ENCODE data around the gene ZNF821.
"Not testable (repeated sequence)": the region's sequence is repeated elsewhere in the genome, so short reads cannot be mapped to it uniquely, and the experiment has no call there.

ZNF821 gene

GRCh38 chr16:71883849-71884638 lies at the start of gene ZNF821:
Gene ZNF821, minus strand, starts transcription at chr16:71884182. Its CDS starts 4,236 bp downstream, at chr16:71879946.
- DNase-seq (ENCODE audit: low read depth in 4 of 4, low spot score in 1 of 4) = peak; percentile 47 to 73 (median 58)

DNA sequence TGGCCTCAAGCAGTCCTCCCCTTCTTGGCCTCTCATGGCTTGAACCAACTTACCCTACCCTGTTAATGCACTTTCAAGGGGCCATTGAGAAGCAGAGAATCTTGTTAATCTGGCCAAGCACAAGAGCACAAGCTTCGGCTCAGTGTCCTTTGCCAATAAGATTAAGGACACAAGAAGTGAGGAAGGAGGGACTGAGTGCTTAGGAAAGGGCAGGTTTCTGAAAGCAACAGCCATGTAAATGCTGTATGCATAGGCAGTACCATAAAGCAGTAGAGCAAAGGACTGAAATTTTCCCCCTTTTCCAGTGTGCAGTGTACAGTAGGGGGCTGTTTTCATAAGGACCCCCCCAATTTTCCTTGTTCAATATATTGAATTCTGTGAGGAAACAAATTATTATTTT lies 49.0 kb upstream of the ZNF821 start:
- no peak for DNase-seq (ENCODE audit: low read depth in 4 of 4, low spot score in 1 of 4)

GRCh38 chr16:71931599-71931998 lies 47.6 kb upstream of the ZNF821 start:
- no peak for DNase-seq (ENCODE audit: low read depth in 4 of 4, low spot score in 1 of 4)

DNA sequence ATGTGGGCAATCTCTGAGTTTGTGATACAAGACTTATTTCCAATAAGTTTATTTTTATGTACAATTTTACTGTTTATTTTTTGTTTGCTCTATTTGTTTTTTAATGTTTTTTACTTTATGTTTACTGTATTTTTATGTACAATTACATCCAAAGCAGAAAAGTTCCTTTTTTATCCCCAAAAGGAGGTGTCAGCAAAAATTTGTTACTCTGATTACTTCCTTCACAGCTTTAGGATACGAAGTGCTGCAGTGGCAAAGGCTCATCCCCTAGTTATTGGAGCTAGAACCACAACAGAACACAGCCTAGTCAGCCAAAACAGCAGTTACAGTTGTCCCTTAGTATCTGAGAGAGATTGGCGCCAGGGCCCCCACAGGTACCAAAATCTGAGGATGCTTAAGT lies 47.0 kb upstream of the ZNF821 start:
- DNase-seq (ENCODE audit: low read depth in 4 of 4, low spot score in 1 of 4) = no peak

DNA sequence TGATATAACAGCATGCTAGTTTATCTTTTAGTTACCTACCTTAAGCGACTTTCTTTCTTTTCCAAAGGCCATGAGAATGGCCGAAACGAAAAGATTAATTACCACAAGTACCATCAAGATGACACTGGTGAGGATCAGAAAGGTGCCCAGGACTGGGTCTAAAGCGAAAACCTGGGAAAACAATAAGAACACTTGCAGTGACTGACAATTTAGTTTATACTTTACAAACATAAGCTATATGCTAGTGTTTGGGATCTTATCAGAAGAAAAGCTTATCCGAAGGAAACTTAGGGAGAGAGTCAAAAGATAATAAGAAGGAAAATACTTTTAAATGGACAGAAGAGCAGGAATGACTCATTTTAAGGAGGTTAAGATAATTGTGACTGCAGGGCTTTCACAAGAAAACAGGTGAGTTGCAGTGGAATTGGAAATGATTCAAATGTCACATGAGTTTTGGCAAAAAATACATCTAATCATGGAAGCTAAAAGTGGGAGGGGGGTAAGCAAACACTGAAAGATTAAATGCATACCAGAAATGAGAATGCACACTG lies 46.1 kb upstream of the ZNF821 start:
- no peak for DNase-seq (ENCODE audit: low read depth in 4 of 4, low spot score in 1 of 4)

GRCh38 chr16:71929048-71929447 lies 45.1 kb upstream of the ZNF821 start:
- DNase-seq (ENCODE audit: low read depth in 4 of 4, low spot score in 1 of 4) = no peak

DNA sequence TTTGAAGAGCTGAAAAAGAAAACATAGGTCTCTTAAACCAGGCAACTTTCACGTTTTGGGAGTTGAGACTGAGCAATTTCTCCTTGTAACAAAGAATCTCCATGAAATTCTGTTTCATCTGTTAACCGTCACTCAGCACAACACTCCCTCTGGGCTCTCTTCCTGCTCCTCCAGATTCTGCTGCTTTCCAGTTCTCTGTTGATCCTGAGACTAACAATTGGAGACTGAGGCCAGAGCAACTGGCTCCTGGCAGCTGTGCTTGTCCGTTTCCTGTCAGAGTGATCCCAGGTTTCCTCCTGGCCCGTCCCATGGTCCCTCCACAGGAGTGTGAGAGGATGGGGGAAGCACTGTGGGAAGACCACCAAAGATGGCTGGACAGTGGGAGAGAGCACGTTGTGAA lies 43.8 kb upstream of the ZNF821 start:
- no peak for DNase-seq (ENCODE audit: low read depth in 4 of 4, low spot score in 1 of 4)

- DNase-seq (ENCODE audit: low read depth in 4 of 4, low spot score in 1 of 4) = no peak
Observed at GRCh38 chr16:71927383-71927782, 43.4 kb upstream of the ZNF821 start.

GRCh38 chr16:71924710-71925109 lies 40.7 kb upstream of the ZNF821 start:
- DNase-seq (ENCODE audit: low read depth in 4 of 4, low spot score in 1 of 4) = no peak

- no peak for DNase-seq (ENCODE audit: low read depth in 4 of 4, low spot score in 1 of 4)
Observed at GRCh38 chr16:71923941-71924690, 40.1 kb upstream of the ZNF821 start.

- DNase-seq (ENCODE audit: low read depth in 4 of 4, low spot score in 1 of 4) = no peak
Observed at GRCh38 chr16:71920658-71921057, 36.7 kb upstream of the ZNF821 start.

GRCh38 chr16:71919035-71919434 lies 35.1 kb upstream of the ZNF821 start:
- no peak for DNase-seq (ENCODE audit: low read depth in 4 of 4, low spot score in 1 of 4)

DNA sequence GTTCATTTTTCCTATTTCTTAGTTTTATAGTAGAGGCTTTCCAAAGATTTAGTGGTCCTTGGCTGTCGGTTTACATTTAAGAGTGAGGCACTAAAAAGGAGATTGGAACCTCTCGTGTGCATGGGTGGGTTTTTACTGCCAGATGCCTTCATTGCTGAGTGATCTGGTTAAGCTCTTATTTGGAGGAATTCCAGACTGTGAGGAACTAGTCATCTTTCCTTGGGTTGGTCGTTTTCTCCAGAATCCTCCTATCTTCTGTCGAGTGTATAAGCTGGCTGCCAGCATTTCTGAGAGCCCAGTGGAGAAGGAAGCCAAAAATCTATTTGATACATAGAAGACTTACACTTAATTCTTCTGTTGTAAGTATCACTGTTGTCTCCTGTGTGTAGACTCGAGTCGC lies 33.9 kb upstream of the ZNF821 start:
- no peak for DNase-seq (ENCODE audit: low read depth in 4 of 4, low spot score in 1 of 4)

DNA sequence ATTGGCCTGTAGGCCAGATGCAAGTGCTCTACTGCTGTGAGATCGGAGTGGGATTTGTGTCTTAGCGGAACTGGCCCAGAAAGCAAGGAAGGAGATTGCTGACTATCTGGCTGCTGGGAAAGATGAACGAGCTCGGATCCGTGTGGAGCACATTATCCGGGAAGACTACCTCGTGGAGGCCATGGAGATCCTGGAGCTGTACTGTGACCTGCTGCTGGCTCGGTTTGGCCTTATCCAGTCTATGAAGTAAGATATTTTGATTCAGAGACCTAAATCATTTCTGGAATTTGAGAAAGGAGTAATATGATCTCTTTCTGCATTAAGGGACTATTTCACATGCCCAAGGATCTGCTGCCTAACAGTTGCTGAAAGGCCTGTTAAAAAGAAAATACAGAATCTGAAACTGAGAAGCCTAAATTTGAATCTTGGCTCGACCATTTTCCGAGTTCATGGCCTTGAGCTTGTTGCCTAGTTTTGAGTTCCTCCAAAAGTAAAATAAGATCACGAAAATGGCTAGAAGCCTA lies 32.5 kb upstream of the ZNF821 start:
- no peak for DNase-seq (ENCODE audit: low read depth in 4 of 4, low spot score in 1 of 4)

- no peak for DNase-seq (ENCODE audit: low read depth in 4 of 4, low spot score in 1 of 4)
Observed at GRCh38 chr16:71915350-71915749, 31.4 kb upstream of the ZNF821 start.

- no peak for DNase-seq (ENCODE audit: low read depth in 4 of 4, low spot score in 1 of 4)
Observed at GRCh38 chr16:71914802-71915201, 30.8 kb upstream of the ZNF821 start.

- DNase-seq (ENCODE audit: low read depth in 4 of 4, low spot score in 1 of 4) = no peak
Observed at GRCh38 chr16:71912534-71913275, 28.7 kb upstream of the ZNF821 start.

- no peak for DNase-seq (ENCODE audit: low read depth in 4 of 4, low spot score in 1 of 4)
Observed at GRCh38 chr16:71911121-71911520, 27.1 kb upstream of the ZNF821 start.

- not testable (repeated sequence) for DNase-seq (ENCODE audit: low read depth in 4 of 4, low spot score in 1 of 4)
Observed at GRCh38 chr16:71905765-71906164, 21.8 kb upstream of the ZNF821 start.

GRCh38 chr16:71904239-71904638 lies 20.3 kb upstream of the ZNF821 start:
- DNase-seq (ENCODE audit: low read depth in 4 of 4, low spot score in 1 of 4) = no peak

GRCh38 chr16:71903608-71904007 lies 19.6 kb upstream of the ZNF821 start:
- DNase-seq (ENCODE audit: low read depth in 4 of 4, low spot score in 1 of 4) = no peak

All from stimulated activated CD4-positive, alpha-beta T cell treated with anti-CD3 and anti-CD28 coated beads, Interleukin-1b, Interleukin-23, amount 100 ng/mL, for 24 hours (primary cell).